Thyroid gland (tissue), 4 donors: Measurements from ENCODE around the gene COX10.

Experiments
- CTCF ChIP-seq, 6 experiments: fragments of 200-600 bp in 3 of 6; fragments of 450-650 bp in 3 of 6; sonication (generic) in 3 of 6; IDR thresholded peaks; one replicate each; pipeline ENCODE4 v1.5.1; 2016 to 2019; ENCODE audit warnings: antibody characterized with exemption in 6 of 6, mild to moderate bottlenecking in 2 of 6, inconsistent platforms in 1 of 6, moderate library complexity in 1 of 6
- POLR2A ChIP-seq, 2 donors: fragments of 450-650 bp; IDR thresholded peaks; one replicate each; pipeline ENCODE4 v1.6.1; 2017; ENCODE audit warnings: antibody characterized with exemption in 2 of 2, mild to moderate bottlenecking in 2 of 2, moderate library complexity in 1 of 2

- no peak for TF ChIP-seq CTCF (IDR thresholded peaks at IDR 0.05)
- no peak for TF ChIP-seq POLR2A (IDR thresholded peaks at IDR 0.05)
These were observed 18.7 kb upstream of the COX10 start for GRCh38 chr17:14050616-14051015.
